C1 segment of cervical spinal cord (tissue), 14 donors: ENCODE measurements around the gene CSAG3.
"Not testable (repeated sequence)": the region's sequence is repeated elsewhere in the genome, so short reads cannot be mapped to it uniquely, and the experiment has no call there.

Source experiments
- DNase-seq, 14 donors: peaks; one replicate each; lab custom pipeline; 2025; lab: John Stamatoyannopoulos, UW

The CSAG3 gene

GRCh38 chrX:152758918-152759317 lies at the start of gene CSAG3:
TSS of gene CSAG3 (plus strand) at chrX:152759218.
- DNase-seq, result not testable (repeated sequence)

- not testable (repeated sequence) for DNase-seq
These were observed 45.8 kb upstream of the CSAG3 start for GRCh38 chrX:152713195-152713594.

GRCh38 chrX:152713815-152714787 lies 44.9 kb upstream of the CSAG3 start, which contains the start of gene MAGEA2B:
TSS of gene MAGEA2B (plus strand) at chrX:152714628. CDS start at chrX:152717107, 2,479 bp downstream.
- not testable (repeated sequence) for DNase-seq

DNA sequence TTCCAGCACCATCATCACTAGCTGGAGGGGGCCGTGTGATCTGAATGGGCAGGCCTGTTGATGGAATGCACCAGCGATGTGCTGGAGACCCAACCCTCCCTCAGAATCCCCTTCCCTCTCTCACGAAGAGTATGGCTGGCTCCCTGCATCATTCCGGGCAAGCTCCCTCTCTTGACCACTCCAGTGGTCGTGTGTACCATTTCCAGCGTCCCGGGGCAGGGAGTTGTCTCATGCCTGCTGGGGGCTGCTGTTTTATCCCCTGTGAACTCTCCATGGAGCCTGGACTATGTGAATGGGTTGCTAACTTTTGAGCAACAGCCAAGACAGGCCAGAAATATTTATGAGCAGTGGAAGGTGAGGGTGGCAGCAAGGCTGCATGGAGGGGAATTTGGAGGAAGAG lies 33.6 kb upstream of the CSAG3 start:
- DNase-seq, result no peak

- no peak for DNase-seq
These were observed 25.6 kb upstream of the CSAG3 start, which contains the start of the genes CSAG1 and MAGEA12 for GRCh38 chrX:152733261-152733975. TSS of gene CSAG1 (minus strand) at chrX:152733721. CDS start at chrX:152732460, 1,261 bp downstream. TSS of gene MAGEA12 (plus strand) at chrX:152733757. CDS start at chrX:152736162, 2,405 bp downstream.

DNA sequence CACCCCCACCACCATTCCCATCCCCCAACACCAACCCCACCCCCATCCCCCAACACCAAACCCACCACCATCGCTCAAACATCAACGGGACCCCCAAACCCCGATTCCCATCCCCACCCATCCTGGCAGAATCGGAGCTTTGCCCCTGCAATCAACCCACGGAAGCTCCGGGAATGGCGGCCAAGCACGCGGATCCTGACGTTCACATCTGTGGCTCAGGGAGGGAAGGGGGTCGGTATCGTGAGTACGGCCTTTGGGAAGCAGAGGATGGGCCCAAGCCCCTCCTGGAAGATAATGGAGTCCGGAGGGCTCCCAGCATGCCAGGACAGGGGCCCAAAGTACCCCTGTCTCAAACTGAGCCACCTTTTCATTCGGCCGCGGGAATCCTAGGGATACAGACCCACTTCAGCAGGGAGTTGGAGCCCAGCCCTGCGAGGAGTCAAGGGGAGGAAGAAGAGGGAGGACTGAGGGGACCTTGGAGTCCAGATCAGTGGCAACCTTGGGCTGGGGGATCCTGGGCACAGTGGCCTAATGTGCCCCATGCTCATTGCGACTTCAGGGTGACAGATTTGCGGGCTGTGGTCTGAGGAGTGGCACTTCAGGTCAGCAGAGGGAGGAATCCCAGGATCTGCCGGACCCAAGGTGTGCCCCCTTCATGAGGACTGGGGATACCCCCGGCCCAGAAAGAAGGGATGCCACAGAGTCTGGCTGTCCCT lies 24.7 kb upstream of the CSAG3 start:
- DNase-seq, result not testable (repeated sequence)

- DNase-seq, result no peak
These were observed 23.9 kb upstream of the CSAG3 start for GRCh38 chrX:152735101-152735500.

GRCh38 chrX:152735860-152736511 lies 23.0 kb upstream of the CSAG3 start:
- DNase-seq, result no peak

- DNase-seq, result not testable (repeated sequence)
These were observed 22.5 kb upstream of the CSAG3 start for GRCh38 chrX:152736528-152736927.

- no peak for DNase-seq
These were observed 20.5 kb upstream of the CSAG3 start for GRCh38 chrX:152738560-152738959.

DNA sequence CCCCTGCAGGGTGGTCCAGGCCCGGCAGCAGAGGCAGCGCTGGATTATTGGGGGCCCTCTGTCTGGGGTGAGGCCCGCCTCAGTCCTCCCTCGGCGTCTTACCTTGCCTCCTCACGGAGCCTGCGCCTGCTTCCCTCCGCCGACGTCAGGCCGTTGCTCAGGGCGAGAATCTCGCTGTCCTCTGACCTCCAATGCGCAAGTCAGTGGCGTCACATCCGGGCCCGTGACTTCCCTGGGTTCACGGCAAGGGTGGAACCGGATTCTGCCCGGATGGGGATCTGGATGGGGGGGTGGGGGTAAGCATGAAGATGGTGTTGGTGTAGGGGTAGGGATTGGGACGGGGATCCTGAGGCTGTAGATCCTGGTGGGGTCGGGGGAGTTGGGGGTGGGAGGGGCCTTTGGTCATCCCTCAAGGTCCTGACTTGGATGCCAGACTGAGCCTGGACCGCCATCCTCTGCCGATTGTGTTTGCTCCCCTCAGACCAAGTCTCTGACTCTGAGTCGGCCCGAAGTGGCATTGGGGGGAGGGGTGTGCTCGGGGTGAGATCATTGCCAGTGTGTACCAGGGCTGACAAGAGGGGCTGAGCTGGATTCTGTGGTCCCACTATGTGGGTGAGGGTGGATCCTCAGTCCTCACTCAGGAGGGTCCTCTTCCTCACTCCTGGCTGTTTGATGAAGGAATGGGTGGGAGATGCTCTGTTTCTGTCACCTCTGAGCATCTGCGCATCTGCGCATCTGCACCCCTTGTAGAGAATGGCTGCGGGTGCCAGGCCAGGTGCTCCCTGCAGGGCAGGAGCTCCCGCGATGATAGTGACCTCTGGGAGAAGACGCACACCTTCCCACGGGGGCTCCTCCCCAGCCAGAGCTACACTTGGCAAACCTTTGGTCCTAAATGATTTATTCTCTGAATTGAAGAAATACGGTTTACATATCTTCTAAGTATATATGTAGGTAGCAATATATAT lies 5.0 kb upstream of the CSAG3 start, which contains the start of gene MAGEA2:
Gene MAGEA2, minus strand, starts transcription at position 157 of the 965 bp plus-strand sequence. CDS start 2,479 bp downstream, outside the sequence.
- DNase-seq, result not testable (repeated sequence)

GRCh38 chrX:152754871-152755270 lies 4.1 kb upstream of the CSAG3 start:
- DNase-seq, result not testable (repeated sequence)

- DNase-seq, result not testable (repeated sequence)
These were observed 526 bp downstream of the CSAG3 start for GRCh38 chrX:152759544-152759943.

GRCh38 chrX:152761582-152761981 lies 2.6 kb downstream of the CSAG3 start:
- DNase-seq, result not testable (repeated sequence)

GRCh38 chrX:152766562-152766961 lies 7.5 kb downstream of the CSAG3 start:
- not testable (repeated sequence) for DNase-seq

DNA sequence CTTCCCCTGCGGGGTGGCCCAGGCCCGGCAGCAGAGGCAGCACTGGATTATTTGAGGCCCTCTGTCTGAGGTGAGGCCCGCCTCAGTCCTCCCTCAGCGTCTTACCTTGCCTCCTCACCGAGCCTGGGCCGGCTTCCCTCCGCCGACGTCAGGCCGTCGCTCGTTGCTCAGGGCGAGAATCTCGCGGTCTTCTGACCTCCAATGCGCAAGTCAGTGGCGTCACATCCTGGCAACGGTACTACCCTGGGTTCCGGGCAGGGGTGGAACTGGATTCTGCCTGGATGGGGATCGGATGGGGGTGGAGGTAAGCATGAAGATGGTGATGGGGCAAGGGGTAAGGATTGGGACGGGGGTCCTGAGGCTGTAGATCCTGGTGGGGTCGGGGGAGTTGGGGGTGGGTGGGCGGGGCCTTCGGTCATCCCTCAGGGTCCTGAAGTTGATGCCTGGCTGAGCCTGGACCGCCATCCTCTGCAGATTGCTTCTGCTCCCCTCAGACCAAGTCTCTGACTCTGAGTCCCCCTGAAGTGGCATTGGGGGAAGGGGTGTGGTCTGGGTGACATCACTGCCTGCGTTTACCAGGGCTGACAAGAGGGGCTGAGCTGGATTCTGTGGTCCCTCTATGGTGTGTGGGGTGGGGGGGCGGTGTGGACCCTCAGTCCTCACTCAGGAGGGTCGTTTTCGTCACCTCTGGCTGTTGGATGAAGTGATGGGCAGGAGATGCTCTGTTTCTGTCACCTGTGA lies 10.7 kb downstream of the CSAG3 start, which contains the start of gene MAGEA6:
Gene MAGEA6, minus strand, starts transcription at position 141 of the 741 bp plus-strand sequence. CDS start 2,039 bp downstream, outside the sequence.
- not testable (repeated sequence) for DNase-seq

DNA sequence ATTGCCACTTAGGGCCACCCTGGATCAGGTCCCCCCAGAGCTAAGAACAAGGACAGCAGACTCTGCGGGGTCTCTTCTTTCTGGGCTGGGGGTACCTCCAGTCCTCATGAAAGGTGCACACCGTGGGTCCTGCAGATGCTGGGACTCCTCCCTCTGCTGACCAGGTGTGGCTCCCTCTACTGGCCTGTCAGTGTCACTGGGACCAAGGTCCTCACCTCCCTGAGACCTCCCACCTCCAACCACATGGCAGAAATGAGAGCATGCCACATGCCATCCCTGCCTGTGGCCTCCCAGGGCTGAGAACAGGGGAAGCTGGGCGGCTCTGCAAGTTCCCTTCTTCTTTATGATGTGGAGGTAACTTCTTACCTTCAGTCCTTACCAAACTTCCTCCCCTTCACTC lies 28.0 kb downstream of the CSAG3 start:
- DNase-seq, result not testable (repeated sequence)

DNA sequence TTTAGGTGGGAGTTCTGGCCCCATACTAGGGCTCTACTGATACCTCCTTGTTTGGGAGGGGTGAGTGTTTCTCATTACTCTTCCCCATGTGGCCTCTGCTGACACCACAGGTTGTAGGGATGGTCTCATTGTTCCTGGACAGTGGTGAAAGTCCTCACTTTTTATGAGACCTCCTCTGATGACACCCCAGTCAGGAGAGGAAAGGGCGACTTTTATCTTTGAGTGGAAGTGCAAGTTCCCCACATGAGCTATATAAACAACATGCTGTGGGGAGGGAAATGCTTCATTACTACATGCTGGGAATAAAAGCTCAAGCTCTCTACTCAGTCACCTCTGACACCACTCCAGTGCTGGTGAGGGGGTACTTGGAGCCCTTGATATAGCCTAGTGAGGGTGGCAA lies 39.9 kb downstream of the CSAG3 start:
- no peak for DNase-seq

- no peak for DNase-seq
These were observed 47.0 kb downstream of the CSAG3 start for GRCh38 chrX:152806035-152806434.
